ENCODE measurements around the gene NFILZ.
"Not testable (repeated sequence)": the region's sequence is repeated elsewhere in the genome, so short reads cannot be mapped to it uniquely, and the experiment has no call there.

The NFILZ gene

DNA sequence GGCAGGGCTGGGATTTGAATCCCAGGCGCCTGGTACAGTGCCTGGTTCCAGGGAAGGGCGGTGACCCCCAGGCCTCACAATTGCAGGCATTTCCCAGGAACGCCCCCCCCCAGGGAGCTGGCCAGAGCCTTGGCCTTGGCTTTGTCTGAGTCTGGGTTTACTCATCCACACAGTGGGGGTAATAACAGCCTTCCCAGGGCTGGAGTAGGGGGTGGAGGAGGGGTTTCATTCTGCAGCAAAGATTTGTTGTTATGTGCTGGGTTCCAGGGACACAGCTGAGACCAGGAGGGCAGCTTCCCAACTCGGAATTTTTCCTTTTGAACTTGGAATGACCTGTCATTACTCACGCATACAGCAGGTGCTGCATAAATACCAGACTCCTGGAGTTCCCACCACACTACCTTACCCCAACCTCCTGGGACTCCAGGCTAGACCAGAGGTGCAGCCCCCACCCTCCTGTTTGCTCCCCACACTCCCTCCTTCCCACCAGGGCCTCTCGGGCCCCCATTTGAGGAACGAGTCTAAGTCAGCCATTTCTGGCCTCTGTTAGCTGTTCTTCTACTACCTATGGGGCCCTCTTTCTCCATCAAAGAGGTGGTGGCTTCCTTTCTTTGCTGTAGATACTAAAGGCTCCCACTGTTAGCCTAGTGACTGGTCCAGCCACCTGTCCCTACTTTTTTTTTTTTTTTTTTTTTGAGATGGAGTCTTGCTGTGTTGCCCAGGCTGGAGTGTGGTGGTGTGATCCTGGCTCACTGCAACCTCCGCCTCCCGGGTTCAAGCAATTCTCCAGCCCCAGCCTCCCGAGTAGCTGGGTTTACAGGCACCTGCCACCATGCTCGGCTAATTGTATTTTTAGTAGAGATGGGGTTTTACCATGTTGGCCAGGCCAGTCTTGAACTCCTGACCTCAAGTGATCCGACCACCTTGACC, 18.3 kb upstream of the NFILZ start:
- DNase-seq = no peak

DNA sequence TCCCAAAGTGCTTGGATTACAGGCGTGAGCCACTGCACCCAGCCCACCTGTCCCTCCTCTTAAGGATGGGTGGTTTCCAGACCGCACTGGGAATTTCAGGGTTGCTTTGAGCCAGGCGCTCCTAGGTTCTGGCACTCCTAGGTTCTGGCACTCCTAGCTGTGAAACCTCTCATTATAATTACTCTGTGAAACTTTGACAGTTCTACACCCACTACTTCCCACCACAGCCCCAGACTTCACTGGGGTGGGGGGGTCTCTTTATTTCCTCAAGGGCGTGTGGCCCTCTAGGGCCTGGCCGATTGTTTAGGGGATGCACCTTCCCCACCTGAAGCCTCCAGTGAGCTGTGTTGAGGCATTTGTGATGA, 17.6 kb upstream of the NFILZ start:
- no peak for DNase-seq

DNA sequence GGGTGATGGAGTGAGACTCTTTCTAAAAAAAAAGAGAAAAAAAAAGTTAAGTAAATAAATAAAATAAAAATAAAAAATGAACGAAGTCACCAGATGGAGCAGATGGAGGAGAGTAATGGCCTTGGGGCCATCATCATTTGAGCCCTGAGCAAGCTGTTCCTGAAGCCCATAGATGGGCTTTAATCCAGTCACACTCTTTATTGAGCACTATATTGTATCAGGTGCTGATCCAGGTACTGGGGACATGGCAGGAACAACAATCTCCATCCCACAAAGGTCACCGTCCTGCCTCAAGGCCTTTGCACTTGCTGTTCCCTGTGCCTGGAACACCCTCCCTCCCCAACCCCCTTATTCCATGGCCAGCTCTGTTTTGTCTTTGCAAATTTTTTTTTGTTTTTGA, 16.0 kb upstream of the NFILZ start:
- no peak for DNase-seq

DNA sequence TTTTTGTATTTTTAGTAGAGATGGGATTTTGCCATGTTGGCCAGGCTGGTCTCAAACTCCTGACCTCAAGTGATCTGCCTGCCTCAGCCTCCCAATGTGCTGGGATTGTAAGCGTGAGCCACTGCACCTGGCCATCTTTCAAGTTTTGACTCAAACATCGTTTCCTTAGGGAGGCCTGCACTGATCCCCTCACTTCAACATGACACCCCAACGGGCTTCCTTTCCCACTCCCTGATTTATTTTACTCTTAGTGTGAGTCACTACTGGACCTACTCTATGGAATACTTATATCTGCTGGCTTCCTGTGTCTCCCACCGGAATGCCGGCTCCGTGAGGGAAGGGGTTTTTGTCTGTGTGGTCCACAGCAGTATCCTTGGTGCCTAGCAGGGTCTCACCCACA, 15.4 kb upstream of the NFILZ start:
- no peak for DNase-seq

DNA sequence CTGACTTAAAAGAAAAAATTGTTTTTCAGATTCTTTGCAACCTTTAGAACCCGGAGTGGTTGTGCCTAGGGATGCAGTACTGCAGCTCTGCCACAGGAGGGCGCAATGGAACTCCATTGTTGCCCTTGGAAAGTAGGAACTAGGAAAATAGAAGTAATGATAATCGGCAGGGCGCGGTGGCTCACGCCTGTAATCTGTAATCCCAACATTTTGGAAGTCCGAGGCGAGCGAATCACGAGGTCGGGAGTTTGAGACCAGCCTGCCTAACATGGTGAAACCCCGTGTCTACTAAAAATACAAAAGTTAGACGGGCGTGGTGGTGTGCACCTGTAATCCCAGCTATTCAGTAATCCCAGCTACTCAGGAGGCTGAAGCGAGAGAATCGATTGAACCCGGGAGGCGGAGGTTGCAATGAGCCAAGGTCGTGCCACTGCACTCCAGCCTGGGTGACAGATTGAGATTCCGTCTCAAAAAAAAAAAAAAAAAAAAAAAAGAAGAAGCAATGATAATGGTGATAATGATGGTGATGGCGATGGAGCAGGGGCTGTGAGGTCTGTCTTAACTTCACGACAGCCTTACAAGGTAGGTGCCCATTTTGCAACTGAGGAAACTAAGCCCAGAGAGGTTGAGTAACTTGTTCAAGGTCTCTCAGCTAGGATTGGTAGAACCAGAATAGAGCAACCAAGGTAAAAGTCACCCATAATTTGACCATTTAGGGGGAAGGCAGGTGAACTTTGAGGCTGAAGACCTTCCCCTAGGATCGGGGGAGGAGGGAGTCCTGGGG, 14.4 kb upstream of the NFILZ start:
- DNase-seq = peak; percentile 10

DNA sequence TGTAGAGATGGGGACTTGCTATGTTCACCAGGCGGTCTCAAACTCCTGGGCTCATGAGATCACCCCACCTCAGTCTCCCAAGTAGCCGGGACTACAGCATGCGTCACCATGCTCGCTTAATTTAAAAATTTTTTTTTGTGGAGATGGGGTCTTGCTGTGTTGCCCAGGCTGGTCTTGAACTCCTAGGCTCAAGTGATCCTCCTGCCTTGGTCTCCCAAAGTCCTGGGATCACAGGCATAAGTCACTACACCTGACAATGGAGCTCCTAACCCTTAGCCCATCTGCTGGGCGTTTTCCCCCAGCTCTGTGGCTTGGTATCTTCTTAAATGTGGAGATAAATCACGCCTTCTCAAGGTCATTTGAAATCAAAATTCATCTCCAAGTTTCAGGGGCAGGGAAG, 13.6 kb upstream of the NFILZ start:
- DNase-seq = no peak

DNA sequence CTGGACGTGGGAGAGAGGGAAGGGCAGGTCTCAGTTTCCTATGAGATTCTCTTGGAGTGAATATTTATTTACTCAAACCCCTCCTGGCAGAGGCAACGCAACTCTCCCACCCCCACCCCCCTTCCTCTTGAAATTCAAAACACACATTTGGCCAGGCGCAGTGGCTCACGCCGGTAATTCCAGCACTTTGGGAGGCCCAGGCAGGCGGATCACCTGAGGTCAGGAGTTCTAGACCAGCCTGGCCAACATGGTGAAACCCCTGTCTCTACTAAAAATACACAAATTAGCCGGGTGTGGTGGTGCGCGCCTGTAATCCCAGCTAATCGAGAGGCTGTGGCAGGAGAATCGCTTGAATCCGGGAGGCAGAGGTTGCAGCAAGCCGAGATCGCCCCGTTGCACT, 13.1 kb upstream of the NFILZ start:
- not testable (repeated sequence) for DNase-seq

DNA sequence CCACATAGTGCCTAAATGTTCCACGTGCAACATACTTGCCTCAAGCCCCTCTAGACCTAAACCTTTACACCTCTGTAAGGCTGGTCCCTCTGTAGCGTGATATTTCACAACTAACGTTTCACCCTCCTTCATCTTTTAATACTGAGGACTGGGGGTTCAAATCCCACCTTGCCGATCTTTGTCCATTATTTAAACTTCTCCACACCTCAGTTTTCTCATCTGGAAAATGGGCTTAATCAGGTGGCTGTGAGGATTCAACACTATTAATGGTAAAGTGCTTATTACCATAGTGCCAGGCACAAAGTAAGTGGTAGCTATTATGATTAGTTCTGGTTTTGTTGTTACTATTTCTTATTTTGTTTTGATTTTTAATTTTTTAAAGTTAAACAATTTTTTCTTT, 12.4 kb upstream of the NFILZ start:
- no peak for DNase-seq

DNA sequence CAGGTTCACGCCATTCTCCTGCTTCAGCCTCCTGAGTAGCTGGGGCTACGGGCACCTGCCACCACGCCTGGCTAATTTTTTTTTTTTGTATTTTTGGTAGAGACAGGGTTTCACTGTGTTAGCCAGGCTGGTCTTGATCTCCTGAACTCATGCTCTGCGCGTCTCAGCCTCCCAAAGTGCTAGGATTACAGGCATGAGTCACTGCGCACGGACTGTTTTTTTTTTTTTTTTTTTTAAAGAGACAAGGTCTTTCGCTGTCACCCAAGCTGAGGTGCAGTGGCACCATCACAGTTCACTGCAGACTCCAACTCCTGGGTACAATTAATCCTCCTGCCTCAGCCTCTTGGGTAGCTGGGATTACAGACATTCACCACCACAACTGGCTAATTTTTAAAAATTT, 11.7 kb upstream of the NFILZ start:
- DNase-seq = no peak

DNA sequence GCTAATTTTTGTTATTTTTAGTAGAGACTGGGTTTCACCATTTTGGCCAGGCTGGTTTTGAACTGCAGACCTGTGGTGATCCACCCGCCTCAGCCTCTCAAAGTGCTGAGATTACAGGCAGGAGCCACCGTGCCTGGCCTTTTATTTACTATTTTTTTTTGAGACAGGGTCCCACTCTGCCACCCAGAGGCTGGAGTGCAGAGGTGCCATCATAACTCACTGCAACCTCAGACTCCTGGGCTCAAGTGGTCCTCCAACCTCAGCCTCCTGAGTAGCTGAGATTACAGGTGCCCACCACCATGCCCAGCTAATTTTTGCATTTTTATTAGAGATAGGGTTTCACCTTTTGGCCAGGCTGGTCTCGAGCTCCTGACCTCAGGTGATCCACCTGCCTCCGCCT, 7.5 kb upstream of the NFILZ start:
- not testable (repeated sequence) for DNase-seq

DNA sequence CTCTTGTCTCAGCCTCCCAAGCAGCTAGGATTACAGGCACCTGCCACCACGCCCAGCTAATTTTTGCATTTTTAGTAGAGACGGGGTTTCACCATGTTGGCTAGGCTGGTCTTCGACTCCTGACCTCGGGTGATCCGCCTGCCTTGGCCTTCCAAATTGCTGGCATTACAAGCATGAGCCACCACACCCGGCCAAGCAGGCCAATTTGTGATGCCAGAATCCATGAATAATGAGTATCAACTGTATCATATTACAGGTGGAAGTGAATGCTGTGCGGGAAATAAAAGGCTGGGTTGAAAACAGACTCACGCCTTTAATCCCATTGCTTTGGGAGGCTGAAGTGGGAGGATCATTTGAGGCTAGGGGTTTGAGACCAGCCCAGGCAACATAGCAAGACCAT, 3.6 kb upstream of the NFILZ start:
- DNase-seq = no peak

DNA sequence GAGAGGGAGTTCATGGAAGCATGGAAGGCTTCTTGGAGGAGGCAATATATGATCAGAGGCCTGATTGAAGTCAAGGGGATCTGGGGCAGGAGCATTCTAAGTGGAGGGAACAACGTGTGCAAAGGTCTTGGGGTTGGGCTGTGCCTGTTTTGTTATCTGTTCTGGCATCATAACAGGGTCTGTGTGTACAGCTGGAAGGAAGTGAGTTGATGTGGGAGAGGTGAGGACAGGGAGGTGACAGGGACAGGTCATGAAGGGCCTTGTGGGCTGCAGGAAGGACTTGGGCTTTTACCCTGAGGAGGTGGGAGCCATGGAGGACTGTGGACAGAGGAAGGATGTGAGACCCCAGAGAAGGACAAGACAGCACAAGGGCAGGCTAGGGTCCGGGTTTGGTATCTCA, 1.2 kb upstream of the NFILZ start:
- DNase-seq = no peak

DNA sequence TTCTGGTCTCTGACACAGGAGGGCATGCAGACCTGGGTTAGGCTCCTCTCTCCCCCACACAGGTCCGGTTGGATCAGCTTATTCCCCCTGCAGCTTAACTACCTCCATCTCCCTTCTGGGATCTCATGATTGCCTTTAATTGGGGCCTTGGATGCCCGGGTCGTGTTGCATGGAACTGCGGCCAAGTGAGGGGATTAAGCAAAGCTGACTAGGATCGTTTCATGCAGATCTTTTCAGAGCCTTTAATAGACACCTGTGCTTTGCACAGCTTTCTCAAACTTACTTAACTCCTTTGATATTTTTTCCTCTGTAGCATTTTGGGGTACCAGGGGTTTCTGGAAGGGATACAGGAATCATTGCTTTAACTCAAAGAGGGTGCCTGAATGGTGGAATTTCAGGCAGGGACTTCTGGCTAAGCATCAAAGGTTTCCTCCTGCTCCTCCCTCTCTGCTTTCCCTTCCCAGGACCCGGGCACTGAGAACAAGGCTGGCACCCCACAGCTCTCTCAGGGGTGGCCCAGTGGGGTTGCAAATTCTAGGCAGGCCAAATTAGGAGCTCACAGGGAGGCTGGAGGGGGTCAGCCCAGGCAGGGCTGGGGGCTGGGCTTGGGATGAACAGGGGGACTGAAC, 477 bp downstream of the NFILZ start:
- DNase-seq = no peak

DNA sequence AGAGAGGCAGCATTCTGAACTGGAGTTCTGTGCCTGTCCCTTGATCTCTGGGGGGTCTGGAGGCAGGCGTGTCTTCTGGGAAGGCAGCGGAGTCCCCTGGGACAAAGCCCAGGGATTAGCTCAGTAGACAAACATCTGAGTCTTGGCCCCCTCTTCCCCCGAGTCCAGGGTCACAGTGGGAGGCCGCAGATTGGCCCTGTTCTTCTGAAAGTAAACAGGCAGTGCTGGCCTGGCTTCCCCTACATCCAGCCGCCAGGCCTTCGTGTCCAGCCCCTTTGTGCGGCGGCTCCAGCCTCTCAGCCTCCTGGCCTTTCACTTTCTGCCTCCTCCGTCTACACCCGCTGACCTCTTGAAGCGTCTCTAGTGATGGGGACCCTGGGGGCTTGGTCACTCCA, 989 bp downstream of the NFILZ start:
- no peak for DNase-seq

DNA sequence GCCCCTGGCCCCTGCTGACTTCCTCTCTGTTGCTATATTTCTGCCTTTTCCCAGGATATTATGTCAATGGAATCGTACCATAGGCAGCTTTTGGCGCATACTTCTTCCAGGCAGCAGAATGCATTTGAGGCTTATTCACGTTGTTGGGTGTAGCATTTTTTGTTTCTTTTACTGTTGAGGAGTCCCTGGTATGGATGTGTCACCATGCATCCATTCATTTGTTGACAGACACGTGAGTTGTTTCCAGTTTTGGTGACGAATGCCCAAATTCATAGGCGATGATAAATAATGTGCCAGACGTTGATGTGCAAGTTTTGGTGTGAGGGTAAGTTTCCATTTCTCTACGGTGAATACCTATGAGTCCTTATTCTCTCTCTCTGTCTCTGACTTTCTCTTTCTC, 5.0 kb downstream of the NFILZ start:
- DNase-seq = no peak

DNA sequence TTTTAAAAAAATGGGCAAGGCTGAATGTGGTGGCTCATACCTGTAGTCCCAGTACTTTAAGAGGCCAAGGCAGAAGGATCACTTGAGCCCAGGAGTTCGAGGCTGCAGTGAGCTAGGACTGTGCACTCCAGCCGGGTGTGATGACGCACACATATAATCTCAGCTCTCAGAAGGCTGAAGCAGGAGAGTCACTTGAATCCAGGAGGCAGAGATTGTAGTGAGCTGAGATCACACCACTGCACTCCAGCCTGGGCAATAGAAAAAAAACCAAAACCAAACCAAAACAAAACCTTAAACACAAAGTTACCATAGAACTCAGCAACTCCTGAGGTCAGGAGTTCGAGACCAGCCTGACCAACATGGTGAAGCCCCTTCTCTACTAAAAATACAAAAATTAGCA, 6.6 kb downstream of the NFILZ start:
- not testable (repeated sequence) for DNase-seq

DNA sequence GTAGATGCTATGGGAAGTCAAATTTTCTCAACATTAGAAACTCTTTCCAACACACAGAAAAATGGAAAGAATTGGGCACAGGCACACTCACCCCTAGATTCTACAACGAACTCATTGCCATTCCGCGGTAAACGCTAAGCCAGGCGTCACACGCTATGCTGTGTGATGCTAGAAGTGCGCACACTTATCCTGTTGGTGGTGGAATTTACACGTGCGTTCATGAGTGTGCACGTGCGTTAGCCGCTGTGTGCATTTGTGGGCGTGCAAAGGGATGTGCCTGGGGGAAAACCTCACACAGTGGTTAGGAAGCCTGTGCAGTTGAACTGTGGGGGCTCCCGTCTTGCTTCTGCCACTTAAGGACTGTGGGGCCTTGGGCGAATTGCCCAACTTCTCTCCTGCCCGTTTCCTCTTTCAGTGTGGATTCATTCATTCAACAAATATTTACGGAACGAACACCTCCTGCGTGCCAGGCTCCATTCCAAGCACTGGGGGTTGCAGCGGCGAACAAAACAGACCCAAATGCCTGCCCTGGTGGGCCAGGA, 7.7 kb downstream of the NFILZ start:
- no peak for DNase-seq

DNA sequence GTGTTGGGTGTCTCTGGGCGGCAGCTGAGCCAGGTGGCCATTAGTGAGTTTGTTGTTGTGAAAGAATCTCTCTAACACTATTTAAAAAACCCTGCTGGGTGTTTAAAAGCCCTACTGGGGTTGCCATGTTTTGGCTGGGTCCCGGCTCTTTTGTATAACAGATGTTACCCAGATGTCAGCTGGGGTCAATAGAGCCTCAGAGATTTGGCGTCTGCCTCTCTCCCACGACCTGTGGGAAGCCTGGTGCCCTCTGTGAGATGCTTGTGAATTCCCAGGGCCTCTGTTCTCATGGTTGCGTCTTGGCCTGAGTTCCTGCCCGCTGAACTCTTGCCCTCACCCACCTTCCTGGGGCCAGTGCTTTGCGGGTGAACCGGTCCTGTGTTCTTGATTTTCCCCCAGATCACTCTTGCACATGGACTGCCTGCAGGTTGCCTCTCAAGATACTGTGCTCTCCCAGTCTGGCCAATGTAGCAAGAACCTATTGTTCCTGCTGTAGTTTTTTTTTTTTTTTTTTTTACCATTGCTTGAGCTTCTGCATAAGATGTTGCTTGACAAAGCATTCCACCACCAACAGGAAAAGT, 9.5 kb downstream of the NFILZ start:
- no peak for DNase-seq

DNA sequence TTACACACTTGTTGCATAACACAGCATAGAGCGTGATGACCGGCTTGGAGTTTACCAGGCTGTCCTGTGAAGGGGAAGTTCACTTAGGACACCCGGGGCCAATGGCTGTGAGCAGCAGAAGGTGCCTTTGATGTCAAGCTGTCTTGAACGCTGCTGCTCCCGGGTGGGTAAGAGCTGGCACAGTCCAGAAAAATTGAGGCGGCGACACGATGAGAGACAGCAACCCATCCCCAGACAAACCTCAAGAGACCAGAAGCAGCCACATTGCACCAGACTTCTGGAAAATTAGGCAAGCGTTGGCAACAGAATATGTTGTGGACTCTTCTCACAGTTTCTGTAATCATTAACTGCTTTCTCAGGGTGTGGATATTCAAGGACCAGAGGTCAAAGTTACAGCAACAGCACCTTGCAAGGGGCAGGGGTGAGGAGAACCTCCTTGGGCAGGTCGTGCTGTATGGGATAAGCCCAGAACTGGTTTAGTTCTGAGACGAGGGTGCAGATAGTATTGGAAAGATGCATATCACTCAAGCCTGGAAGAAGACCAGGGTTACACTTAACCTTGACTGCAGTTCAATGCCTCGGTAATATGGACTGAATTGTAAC, 10.1 kb downstream of the NFILZ start:
- no peak for DNase-seq

DNA sequence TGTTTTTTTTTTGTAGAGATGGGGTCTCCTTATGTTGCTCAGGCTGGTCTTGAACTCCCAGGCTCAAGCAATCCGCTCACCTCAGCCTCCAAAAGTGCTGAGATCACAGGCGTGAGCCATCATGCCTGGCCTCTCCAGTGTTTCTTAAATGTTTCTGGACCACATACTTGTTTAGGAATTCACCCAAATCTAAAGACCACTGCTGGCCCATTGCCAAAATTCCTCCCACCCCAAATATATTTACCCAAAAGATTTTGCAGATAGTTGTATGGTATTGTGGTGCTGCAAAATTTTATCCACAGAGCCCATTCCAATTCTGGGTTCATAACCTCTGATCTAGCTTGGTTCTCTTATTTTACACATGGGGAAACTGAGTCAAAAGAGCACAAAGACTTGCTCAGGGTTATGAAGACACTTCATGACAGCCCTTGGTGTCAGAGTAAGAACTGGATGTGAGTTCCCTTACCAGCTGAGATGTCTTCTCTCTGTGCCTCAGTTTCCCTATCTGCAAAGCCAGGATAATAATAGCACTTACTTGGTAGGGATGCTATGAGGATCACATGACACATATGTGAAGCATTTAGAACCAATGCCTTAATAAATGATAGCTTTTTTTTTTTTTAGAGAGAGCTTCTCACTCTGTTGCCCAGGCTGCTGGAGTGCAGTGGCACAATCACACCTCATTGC, 10.9 kb downstream of the NFILZ start:
- no peak for DNase-seq

DNA sequence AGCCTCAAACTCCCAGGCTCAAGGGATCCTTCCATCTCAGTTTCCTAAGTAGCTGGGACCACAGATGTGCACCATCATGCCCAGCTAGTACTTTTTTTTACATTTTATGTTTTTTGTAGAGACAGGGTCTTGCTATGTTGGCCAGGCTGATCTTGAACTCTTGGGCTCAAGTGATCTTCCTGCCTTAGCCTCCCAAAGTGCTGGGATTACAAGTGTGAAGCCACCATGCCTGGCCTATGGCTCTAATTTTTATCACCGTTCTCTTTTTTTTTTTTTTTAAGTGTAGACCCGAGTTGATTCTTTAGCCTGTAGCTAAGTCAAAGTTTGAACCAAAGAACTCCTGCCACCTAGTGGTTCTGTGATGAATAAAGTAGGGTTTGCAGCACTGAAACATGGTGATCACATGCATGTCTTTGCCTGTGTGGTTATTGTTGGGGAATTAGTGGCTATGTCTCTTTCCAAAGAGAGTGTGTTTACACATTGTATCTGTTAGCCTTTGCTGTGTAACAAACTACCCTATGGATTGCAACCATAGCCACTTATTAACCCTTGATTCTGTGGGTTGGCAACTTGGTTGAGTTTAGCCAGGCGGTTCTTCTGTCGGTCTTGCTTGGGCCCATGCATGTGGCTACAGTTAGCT, 11.6 kb downstream of the NFILZ start:
- no peak for DNase-seq

DNA sequence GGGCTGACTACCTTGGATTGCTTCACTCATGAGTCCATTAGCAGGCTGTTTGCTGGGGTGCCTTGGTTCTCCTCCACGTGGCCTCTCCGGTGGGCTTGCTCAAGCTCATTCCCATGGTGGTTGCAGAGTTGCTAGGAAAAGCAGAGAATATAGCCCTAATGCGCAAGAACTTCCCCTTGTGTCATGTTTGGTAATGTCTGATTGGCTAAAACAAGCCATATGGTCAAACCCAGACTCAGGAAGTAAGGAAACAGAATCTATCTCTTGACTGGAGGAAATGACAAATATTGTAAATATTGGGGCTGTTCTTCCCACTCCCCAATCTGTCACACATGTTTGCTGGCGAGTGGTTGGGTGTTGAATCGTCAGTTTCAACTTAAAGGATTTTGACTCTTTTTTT, 12.1 kb downstream of the NFILZ start:
- no peak for DNase-seq

Measured in NCI-H1092 treated with DMSO at 0.1 percent for 48 hours (cell line).